ENCODE results near the gene TUBB6.

The TUBB6 gene

DNA sequence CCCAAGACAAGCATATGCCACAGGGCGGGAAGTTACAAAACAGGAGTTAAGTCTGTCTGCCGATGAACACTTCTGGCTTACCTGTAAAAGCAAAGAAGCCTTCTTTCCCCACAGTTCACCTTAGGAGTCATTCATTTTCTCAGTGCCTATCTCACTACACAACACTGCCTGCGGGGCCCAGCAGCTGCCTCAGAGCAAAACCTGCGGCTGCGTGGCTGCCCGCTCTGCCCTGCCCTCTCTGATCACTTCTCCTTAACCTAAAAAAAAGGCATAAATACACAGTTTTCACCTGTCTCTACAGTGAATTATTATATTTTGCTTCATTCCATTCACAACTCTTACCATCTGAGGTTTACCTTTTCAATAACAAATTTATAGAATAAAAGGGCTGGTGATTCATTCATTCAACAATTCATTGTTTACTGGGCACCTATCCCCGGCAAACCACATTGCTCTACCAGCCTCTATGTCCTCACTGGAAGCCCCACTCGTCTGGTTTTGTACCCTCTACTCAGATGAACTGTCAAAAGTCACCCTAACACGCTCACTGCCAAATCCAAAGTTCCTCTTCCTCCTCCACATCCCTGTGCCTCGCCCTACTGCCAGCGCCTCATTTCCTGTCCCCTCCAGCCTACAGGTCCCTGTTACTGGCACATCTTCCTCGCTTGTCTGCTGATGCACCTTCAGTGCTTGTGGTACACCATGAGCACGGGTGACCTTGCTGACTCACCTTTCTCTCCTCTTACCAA is 37.6 kb downstream of the TUBB6 start:
- DNase-seq, result no peak

DNA sequence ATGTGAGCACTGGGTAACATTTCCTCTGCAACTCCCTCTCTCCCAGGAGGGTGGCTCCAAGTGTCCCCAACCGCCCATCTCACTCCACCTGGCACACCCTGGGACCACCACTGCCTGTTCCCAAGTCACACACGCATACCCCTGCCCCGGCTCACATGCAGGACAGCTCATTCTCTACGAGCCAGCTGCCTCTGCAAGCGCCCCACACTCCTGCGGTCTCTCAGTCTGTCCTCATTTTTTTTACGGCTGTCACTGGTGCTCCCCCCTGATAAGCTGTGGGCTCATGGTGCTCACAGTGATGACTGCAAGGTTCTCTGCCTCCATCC is 38.2 kb downstream of the TUBB6 start:
- no peak for DNase-seq

GRCh38 chr18:12347895-12348294 is 39.9 kb downstream of the TUBB6 start:
- no peak for DNase-seq

DNA sequence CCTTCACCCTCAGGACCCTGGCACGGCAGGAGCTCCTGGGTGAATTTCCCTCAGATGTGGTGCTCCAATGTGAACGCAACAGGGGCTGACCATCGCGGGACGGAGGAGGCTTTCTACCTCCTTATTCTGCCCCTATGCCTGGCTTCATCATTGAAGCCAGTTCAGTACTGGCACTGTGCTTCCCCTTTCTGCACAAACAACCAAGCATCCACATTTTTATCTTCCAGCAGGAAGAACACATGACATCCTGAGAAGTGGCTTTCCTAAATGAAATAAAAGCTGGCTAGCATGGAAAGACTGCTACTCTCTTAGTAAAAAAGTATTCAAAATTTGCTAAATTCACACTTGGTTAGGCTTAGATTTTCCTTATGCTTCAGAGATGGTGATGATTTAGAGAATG is 44.1 kb downstream of the TUBB6 start:
- DNase-seq, result no peak

- no peak for DNase-seq
Measured at GRCh38 chr18:12359515-12359927, 51.5 kb downstream of the TUBB6 start.

- no peak for DNase-seq
Measured at GRCh38 chr18:12361770-12362378, 53.8 kb downstream of the TUBB6 start.

DNA sequence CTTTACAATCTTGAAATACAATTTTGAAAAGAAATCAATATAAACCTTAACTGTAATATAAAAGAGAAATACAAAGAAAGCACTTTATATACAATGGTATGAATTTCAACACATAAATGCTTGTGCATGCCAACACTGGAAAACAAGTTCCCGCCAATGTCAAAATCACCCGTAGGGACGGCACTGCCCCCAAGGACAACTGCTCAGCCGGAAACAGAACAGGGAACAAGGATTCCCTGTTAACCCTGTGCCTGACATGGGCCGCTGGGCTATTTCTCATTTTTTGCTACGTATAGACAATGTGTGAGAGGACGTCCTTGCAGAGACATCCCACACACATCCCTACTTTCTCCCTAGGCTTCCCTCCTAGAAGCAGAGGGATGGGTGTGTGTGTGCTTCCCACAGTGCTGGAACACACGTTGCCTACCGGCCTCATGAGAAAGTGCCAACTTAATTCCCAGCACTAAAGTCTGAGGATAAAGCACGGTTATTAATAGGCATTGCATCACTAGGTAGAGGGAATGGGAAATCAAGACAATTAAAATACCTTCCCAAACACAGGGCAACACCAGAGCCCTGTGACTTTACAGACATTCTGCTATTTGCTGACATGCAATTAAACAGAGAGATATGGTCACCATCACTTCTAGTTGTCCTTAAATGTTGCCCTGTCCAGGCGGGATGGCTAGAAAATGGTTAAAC is 54.6 kb downstream of the TUBB6 start:
- DNase-seq, result no peak

- no peak for DNase-seq
Measured at GRCh38 chr18:12366379-12366778, 58.3 kb downstream of the TUBB6 start.

DNA sequence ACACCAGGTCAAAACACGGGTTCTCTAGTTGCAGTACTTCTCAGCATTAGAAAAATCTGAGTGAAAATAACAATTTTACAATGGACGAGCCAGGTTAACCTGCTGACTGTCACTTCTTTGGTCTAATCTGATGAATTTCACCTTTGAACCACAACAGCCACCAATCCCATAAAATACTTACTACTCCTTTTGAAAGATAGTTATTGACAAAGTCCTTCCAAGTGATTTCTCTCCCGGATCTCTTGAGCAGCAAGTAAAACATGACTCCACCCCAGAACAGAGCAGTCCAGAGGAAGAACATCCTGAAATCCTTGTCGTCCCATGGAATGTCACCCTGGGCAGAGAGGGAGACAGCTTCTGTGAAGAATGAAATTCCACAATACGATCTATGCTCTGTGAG is 58.7 kb downstream of the TUBB6 start:
- no peak for DNase-seq

DNA sequence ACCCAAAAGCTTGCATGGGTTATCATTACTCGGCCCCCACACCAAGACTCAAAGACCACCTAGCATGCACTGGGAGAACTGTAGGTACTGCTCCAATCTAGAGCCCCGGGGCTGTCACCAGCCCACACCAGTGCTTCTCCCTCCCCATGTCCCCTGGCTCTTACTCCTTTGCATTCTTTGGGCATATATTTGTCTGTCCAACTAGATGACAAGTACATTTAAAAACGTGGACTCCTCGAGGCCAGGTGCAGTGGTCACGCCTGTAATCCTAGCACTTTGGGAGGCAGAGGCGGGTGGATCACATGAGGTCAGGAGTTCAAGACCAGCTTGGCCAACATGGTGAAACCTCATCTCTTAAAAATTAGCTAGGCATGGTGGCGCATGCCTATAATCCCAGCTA is 61.2 kb downstream of the TUBB6 start:
- no peak for DNase-seq

- no peak for DNase-seq
Measured at GRCh38 chr18:12371590-12371989, 63.5 kb downstream of the TUBB6 start.

DNA sequence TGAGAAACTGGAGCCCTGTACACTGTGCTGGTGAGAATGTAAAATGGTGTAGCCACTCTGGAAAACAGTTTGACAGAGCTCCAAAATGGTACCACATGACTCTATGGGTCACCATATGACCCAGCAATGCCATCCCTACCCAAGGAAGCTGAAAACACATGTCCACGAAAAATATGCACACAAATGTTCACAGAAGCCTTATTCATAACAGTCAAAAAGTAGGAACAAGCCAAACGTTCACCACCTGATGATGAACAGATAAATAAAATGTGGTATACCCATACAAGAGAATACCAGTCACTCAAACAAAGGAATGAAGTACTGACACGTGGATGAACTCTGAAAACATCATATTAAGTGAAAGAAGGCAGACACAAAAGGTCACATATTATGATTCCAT is 64.4 kb downstream of the TUBB6 start:
- no peak for DNase-seq

- no peak for DNase-seq
Measured at GRCh38 chr18:12373116-12373770, 65.2 kb downstream of the TUBB6 start.

DNA sequence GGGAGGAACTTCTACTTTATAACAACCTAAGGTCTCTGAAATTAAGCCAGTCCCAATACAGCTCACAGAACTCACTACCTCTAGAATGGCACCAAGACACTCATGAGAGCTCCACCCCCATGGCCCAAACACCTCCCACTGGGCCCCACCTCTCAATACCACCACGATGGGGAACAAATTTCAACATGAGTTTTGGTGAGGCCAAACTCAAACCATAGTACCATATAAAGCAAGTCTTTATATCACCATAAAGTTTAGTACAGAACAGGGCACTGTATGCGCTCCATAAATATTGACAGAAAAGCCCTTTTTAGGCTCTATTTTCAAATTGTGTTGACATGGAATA is 65.7 kb downstream of the TUBB6 start:
- DNase-seq, result no peak

DNA sequence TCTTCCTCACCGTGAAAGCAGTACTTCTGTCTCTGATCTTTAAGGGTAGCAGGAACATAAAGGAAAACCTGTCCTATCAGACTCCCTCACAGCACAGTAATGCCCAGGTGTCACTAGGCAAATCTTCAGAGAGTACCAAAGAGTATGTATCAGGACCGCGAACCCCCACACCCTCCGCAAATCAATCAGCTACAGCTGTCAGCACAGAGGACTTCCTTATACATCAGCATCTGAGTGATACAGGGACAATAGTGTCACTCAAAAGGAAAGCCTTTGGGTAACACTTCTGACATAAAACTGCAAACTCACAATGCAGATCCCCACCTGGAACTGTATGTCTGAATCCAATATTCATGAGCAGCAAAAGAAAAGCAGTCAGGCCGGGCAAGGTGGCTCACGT is 66.4 kb downstream of the TUBB6 start:
- no peak for DNase-seq
